HG03280 (cell line): ENCODE results near the gene PRKAB1.
A peak's percentile ranks its signal among the peaks of the same experiment; 100 is the strongest.
"Not testable (repeated sequence)": the region's sequence is repeated elsewhere in the genome, so short reads cannot be mapped to it uniquely, and the experiment has no call there.

Source experiments
- ATAC-seq: cut with Tn5 transposase; IDR thresholded peaks from one replicate; pipeline ENCODE4 v1.9.1; 2021; ENCODE audit warnings: mild to moderate bottlenecking, moderate library complexity; ENCODE audit not compliant: unreplicated experiment

Gene PRKAB1

GRCh38 chr12:119667577-119668323 is at the start of gene PRKAB1:
PRKAB1 (plus strand) TSS chr12:119668133; CDS start chr12:119668245, 112 bp downstream.
- peak; percentile 93 for ATAC-seq

- ATAC-seq = not testable (repeated sequence)
Observed at GRCh38 chr12:119618328-119618896, 49.5 kb upstream of the PRKAB1 start.

GRCh38 chr12:119620490-119620889 is 47.4 kb upstream of the PRKAB1 start:
- ATAC-seq = no peak

GRCh38 chr12:119621878-119622277 is 46.1 kb upstream of the PRKAB1 start:
- ATAC-seq = no peak

- no peak for ATAC-seq
Observed at GRCh38 chr12:119624966-119625365, 43.0 kb upstream of the PRKAB1 start.

GRCh38 chr12:119627019-119627643 is 40.8 kb upstream of the PRKAB1 start:
- no peak for ATAC-seq

- no peak for ATAC-seq
Observed at GRCh38 chr12:119627686-119628085, 40.2 kb upstream of the PRKAB1 start.

- no peak for ATAC-seq
Observed at GRCh38 chr12:119630223-119630780, 37.6 kb upstream of the PRKAB1 start.

GRCh38 chr12:119630962-119631550 is 36.9 kb upstream of the PRKAB1 start:
- ATAC-seq = no peak

- no peak for ATAC-seq
Observed at GRCh38 chr12:119631930-119632678, 35.8 kb upstream of the PRKAB1 start.

GRCh38 chr12:119634743-119635142 is 33.2 kb upstream of the PRKAB1 start:
- no peak for ATAC-seq

GRCh38 chr12:119642986-119643385 is 24.9 kb upstream of the PRKAB1 start:
- ATAC-seq = no peak

GRCh38 chr12:119644930-119645329 is 23.0 kb upstream of the PRKAB1 start:
- no peak for ATAC-seq

- no peak for ATAC-seq
Observed at GRCh38 chr12:119645535-119646059, 22.3 kb upstream of the PRKAB1 start.

GRCh38 chr12:119649202-119649808 is 18.6 kb upstream of the PRKAB1 start:
- ATAC-seq = no peak

- ATAC-seq = no peak
Observed at GRCh38 chr12:119652665-119653064, 15.3 kb upstream of the PRKAB1 start.

- not testable (repeated sequence) for ATAC-seq
Observed at GRCh38 chr12:119657001-119657400, 10.9 kb upstream of the PRKAB1 start.

- ATAC-seq = not testable (repeated sequence)
Observed at GRCh38 chr12:119658166-119658565, 9.8 kb upstream of the PRKAB1 start.

- ATAC-seq = no peak
Observed at GRCh38 chr12:119659289-119659897, 8.5 kb upstream of the PRKAB1 start.

GRCh38 chr12:119660076-119660475 is 7.9 kb upstream of the PRKAB1 start:
- no peak for ATAC-seq
